Neural cell (in vitro differentiated cells): ENCODE data around the gene CDKN2AIP. TPM values are rescaled to one million over a fixed set of nuclear protein-coding genes. Genes with fewer than 3 reads are reported as not detected.

Experiments
- H2AFZ ChIP-seq: fragments of 200-600, 300-800 bp; sonication (generic), shearing (Covaris generic); 2 replicates; pipeline ENCODE4 v1.6.0; 2014; ENCODE audit warnings: low read depth, mild to moderate bottlenecking, antibody characterized with exemption, low read length, moderate library complexity
- H3F3A ChIP-seq: fragments of 200-600 bp; shearing (Covaris generic); 2 replicates; pipeline ENCODE4 v1.6.1; 2016; ENCODE audit warnings: mild to moderate bottlenecking, moderate library complexity, mixed read lengths, antibody characterized with exemption, low read length; ENCODE audit not compliant: insufficient read depth, poor library complexity, severe bottlenecking
- H3K27ac ChIP-seq: fragments of 200-600, 300-800 bp; sonication (generic), shearing (Covaris generic); 2 replicates; pipeline ENCODE4 v1.5.1; 2014; ENCODE audit warnings: mild to moderate bottlenecking, low read length, moderate library complexity
- H3K27me3 ChIP-seq: fragments of 300-800, 200-600 bp; sonication (generic), shearing (Covaris generic); 2 replicates; pipeline ENCODE4 v1.6.0; 2014; ENCODE audit warnings: mild to moderate bottlenecking, low read depth, low read length, moderate library complexity; ENCODE audit not compliant: insufficient read depth
- H3K36me3 ChIP-seq: fragments of 300-800, 200-600 bp; sonication (generic), shearing (Covaris generic); 2 replicates; pipeline ENCODE4 v1.5.1; 2014; ENCODE audit warnings: mild to moderate bottlenecking, antibody characterized with exemption, low read length, moderate library complexity; ENCODE audit not compliant: insufficient read depth
- H3K4me2 ChIP-seq: fragments of 300-800, 200-600 bp; sonication (generic), shearing (Covaris generic); 2 replicates; pipeline ENCODE4 v1.6.0; 2014; ENCODE audit warnings: mild to moderate bottlenecking, low read length
- H3K4me3 ChIP-seq: fragments of 300-800, 200-600 bp; sonication (generic), shearing (Covaris generic); 2 replicates; pipeline ENCODE4 v1.5.1; 2014; ENCODE audit warnings: mild to moderate bottlenecking, low read length, moderate library complexity
- H3K79me2 ChIP-seq: fragments of 200-600 bp; shearing (Covaris generic); replicated peaks from 2 replicates; pipeline ENCODE4 v1.6.0; 2014; ENCODE audit warnings: mild to moderate bottlenecking, low read length, moderate library complexity; ENCODE audit not compliant: insufficient read depth
- H3K9ac ChIP-seq: fragments of 300-800, 200-600 bp; sonication (generic), shearing (Covaris generic); 2 replicates; pipeline ENCODE4 v1.6.1; 2016; ENCODE audit warnings: mild to moderate bottlenecking, low read length, mixed read lengths
- H3K9me2 ChIP-seq: fragments of 200-600 bp; shearing (Covaris generic); 2 replicates; pipeline ENCODE4 v1.6.1; 2016; ENCODE audit warnings: mild to moderate bottlenecking, low read length, mixed read lengths; ENCODE audit not compliant: insufficient read depth
- H3K9me3 ChIP-seq: fragments of 200-600, 300-800 bp; sonication (generic), shearing (Covaris generic); 2 replicates; pipeline ENCODE4 v1.6.1; 2016; ENCODE audit warnings: mild to moderate bottlenecking, mixed run types, low read length, moderate library complexity, mixed read lengths
- H4K20me1 ChIP-seq: fragments of 200-600 bp; shearing (Covaris generic); 2 replicates; pipeline ENCODE4 v1.6.1; 2016; ENCODE audit warnings: mild to moderate bottlenecking, mixed run types; ENCODE audit not compliant: insufficient read depth
- CTCF ChIP-seq: fragments of 450-650 bp; IDR thresholded peaks from 2 replicates; pipeline ENCODE4 v1.5.1; 2014; ENCODE audit warnings: antibody characterized with exemption, mild to moderate bottlenecking, moderate library complexity; ENCODE audit not compliant: poor library complexity, severe bottlenecking
- EP300 ChIP-seq: fragments of 450-650 bp; conservative IDR thresholded peaks from 2 replicates; pipeline ENCODE4 v1.6.1; 2014; ENCODE audit warnings: antibody characterized with exemption, mild to moderate bottlenecking, moderate library complexity; ENCODE audit not compliant: poor library complexity, severe bottlenecking
- EZH2 ChIP-seq: fragments of 200-600, 300-800 bp; shearing (Covaris generic), sonication (generic); IDR thresholded peaks from 2 replicates; pipeline ENCODE4 v1.6.1; 2014; ENCODE audit warnings: antibody characterized with exemption, low read length, borderline replicate concordance, mild to moderate bottlenecking; ENCODE audit not compliant: insufficient read depth, poor library complexity, severe bottlenecking
- MXI1 ChIP-seq: fragments of 450-650 bp; conservative IDR thresholded peaks from 2 replicates; pipeline ENCODE4 v1.6.1; 2014; ENCODE audit warnings: antibody characterized with exemption, mild to moderate bottlenecking; ENCODE audit not compliant: poor library complexity, severe bottlenecking
- RAD21 ChIP-seq: fragments of 450-650 bp; conservative IDR thresholded peaks from 2 replicates; pipeline ENCODE4 v1.6.1; 2014; ENCODE audit warnings: antibody characterized with exemption, mild to moderate bottlenecking, moderate library complexity
- SMC3 ChIP-seq: fragments of 450-650 bp; conservative IDR thresholded peaks from 2 replicates; pipeline ENCODE4 v1.6.1; 2014; ENCODE audit warnings: antibody characterized with exemption, mild to moderate bottlenecking, moderate library complexity; ENCODE audit not compliant: poor library complexity
- TAF1 ChIP-seq: IDR thresholded peaks from 2 replicates; pipeline ENCODE4 v1.6.1; 2012; ENCODE audit warnings: low read depth
- polyA plus RNA-seq: library from polyadenylated mRNA; depleted of rRNA; stranded (reverse); fragments of >200 nt; gene quantifications from 2 replicates; pipeline ENCODE4 v1.2.3, GENCODE V29; 2014
- TF ChIP-seq, protein P1 (sequence below): IDR thresholded peaks from 2 replicates; pipeline ENCODE4 v1.6.1; 2012; ENCODE audit warnings: borderline replicate concordance

CDKN2AIP gene
- polyA plus RNA-seq, 1 donor from 2014 or later = 58.9 TPM

- Histone ChIP-seq H3K27me3 (no peaks in the 10 kb centered on the region), H3K9me3 (no peaks in the 10 kb centered on the region), H3K9me2 (no peaks in the 10 kb centered on the region), H4K20me1 (no peaks in the 10 kb centered on the region), H3K4me3 (no peak overlapping the region), H3K27ac (no peak overlapping the region), H3K4me2 (no peak overlapping the region), H3K79me2 (no peaks in the 10 kb centered on the region), H3K9ac (no peak overlapping the region), H2AFZ (no peak overlapping the region), H3K36me3 (no peaks in the 10 kb centered on the region), H3F3A (no peaks in the 10 kb centered on the region)
- TF ChIP-seq, protein P1, sequence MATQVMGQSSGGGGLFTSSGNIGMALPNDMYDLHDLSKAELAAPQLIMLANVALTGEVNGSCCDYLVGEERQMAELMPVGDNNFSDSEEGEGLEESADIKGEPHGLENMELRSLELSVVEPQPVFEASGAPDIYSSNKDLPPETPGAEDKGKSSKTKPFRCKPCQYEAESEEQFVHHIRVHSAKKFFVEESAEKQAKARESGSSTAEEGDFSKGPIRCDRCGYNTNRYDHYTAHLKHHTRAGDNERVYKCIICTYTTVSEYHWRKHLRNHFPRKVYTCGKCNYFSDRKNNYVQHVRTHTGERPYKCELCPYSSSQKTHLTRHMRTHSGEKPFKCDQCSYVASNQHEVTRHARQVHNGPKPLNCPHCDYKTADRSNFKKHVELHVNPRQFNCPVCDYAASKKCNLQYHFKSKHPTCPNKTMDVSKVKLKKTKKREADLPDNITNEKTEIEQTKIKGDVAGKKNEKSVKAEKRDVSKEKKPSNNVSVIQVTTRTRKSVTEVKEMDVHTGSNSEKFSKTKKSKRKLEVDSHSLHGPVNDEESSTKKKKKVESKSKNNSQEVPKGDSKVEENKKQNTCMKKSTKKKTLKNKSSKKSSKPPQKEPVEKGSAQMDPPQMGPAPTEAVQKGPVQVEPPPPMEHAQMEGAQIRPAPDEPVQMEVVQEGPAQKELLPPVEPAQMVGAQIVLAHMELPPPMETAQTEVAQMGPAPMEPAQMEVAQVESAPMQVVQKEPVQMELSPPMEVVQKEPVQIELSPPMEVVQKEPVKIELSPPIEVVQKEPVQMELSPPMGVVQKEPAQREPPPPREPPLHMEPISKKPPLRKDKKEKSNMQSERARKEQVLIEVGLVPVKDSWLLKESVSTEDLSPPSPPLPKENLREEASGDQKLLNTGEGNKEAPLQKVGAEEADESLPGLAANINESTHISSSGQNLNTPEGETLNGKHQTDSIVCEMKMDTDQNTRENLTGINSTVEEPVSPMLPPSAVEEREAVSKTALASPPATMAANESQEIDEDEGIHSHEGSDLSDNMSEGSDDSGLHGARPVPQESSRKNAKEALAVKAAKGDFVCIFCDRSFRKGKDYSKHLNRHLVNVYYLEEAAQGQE = no peak
- no peak for TF ChIP-seq EP300
Observed at GRCh38 chr4:183485411-183486160, 41.1 kb downstream of the CDKN2AIP start.

- Histone ChIP-seq H3K36me3 (no peaks in the 10 kb centered on the region), H2AFZ (no peak overlapping the region), H3K79me2 (no peaks in the 10 kb centered on the region), H3K4me2 (no peak overlapping the region), H3F3A (no peaks in the 10 kb centered on the region), H3K9me2 (no peaks in the 10 kb centered on the region), H3K4me3 (no peak overlapping the region), H4K20me1 (no peaks in the 10 kb centered on the region), H3K27me3 (no peaks in the 10 kb centered on the region), H3K27ac (no peak overlapping the region), H3K9ac (no peak overlapping the region), H3K9me3 (no peaks in the 10 kb centered on the region)
- no peak for TF ChIP-seq MXI1
- TF ChIP-seq RAD21 = no peak
- no peak for TF ChIP-seq CTCF
- no peak for TF ChIP-seq EZH2
- TF ChIP-seq TAF1 = no peak
- TF ChIP-seq, protein P1 = no peak
- no peak for TF ChIP-seq EP300
- TF ChIP-seq SMC3 = no peak
Observed at GRCh38 chr4:183492791-183493222, 48.4 kb downstream of the CDKN2AIP start.
